SU-DHL-6 (cell line): ENCODE measurements around the gene IPCEF1.
"Not testable (repeated sequence)": the region's sequence is repeated elsewhere in the genome, so short reads cannot be mapped to it uniquely, and the experiment has no call there.

Source experiments
- H2AFZ ChIP-seq: fragments of 200-600 bp; sonication (generic); 2 replicates; pipeline ENCODE4 v1.6.1; 2014; ENCODE audit warnings: low read depth, mild to moderate bottlenecking, moderate library complexity, mixed read lengths, antibody characterized with exemption, low read length; ENCODE audit not compliant: severe bottlenecking
- H3F3A ChIP-seq: fragments of 200-600 bp; shearing (Covaris generic); 2 replicates; pipeline ENCODE4 v1.6.0; 2016; ENCODE audit warnings: antibody characterized with exemption, mild to moderate bottlenecking; ENCODE audit not compliant: insufficient read depth
- H3K27ac ChIP-seq: fragments of 200-600 bp; sonication (generic); 2 replicates; pipeline ENCODE4 v1.5.1; 2016; ENCODE audit warnings: low read depth, mild to moderate bottlenecking, low read length, moderate library complexity, mixed read lengths
- H3K27me3 ChIP-seq: fragments of 200-600 bp; sonication (generic), shearing (Covaris generic); 2 replicates; pipeline ENCODE4 v1.6.0; 2014; ENCODE audit warnings: mild to moderate bottlenecking, low read length
- H3K36me3 ChIP-seq: fragments of 200-600 bp; sonication (generic); 2 replicates; pipeline ENCODE4 v1.6.1; 2014; ENCODE audit warnings: mild to moderate bottlenecking, low read length, mixed read lengths
- H3K4me2 ChIP-seq: fragments of 300-600, 200-600 bp; shearing (Covaris generic), sonication (generic); 2 replicates; pipeline ENCODE4 v1.6.0; 2014; ENCODE audit warnings: low read length, low read depth, mild to moderate bottlenecking; ENCODE audit not compliant: poor library complexity, severe bottlenecking
- H3K4me3 ChIP-seq: fragments of 200-600 bp; sonication (generic); 2 replicates; pipeline ENCODE4 v1.5.1; 2014; ENCODE audit warnings: antibody characterized with exemption, low read length, mild to moderate bottlenecking, mixed read lengths; ENCODE audit not compliant: insufficient read depth, poor library complexity, severe bottlenecking
- H3K79me2 ChIP-seq: fragments of 200-600 bp; sonication (generic); 2 replicates; pipeline ENCODE4 v1.6.1; 2014; ENCODE audit warnings: mild to moderate bottlenecking, low read length, moderate library complexity; ENCODE audit not compliant: insufficient read depth
- H3K9ac ChIP-seq: fragments of 200-600 bp; sonication (generic); 2 replicates; pipeline ENCODE4 v1.7.0; 2014; ENCODE audit warnings: mild to moderate bottlenecking, low read length
- H3K9me2 ChIP-seq: fragments of 200-600 bp; sonication (generic); replicated peaks from 2 replicates; pipeline ENCODE4 v1.6.1; 2014; ENCODE audit warnings: low read length; ENCODE audit not compliant: insufficient read depth
- H3K9me3 ChIP-seq: fragments of 200-600 bp; sonication (generic); 2 replicates; pipeline ENCODE4 v1.6.1; 2014; ENCODE audit warnings: low read length, mixed read lengths; ENCODE audit not compliant: insufficient read depth
- H4K20me1 ChIP-seq: fragments of 200-600 bp; sonication (generic); 2 replicates; pipeline ENCODE4 v1.6.1; 2014; ENCODE audit warnings: low read depth, mild to moderate bottlenecking, antibody characterized with exemption, low read length, moderate library complexity, mixed read lengths
- EZH2phosphoT487 ChIP-seq: fragments of 200-600 bp; sonication (generic), shearing (Covaris generic); conservative IDR thresholded peaks from 2 replicates; pipeline ENCODE4 v1.6.1; 2018; ENCODE audit warnings: mild to moderate bottlenecking, antibody characterized with exemption, low read length, moderate library complexity, mixed read lengths
- TF ChIP-seq, protein P1 (sequence below): fragments of 200-600 bp; sonication (generic); IDR thresholded peaks from one replicate; pipeline ENCODE4 v1.5.1; 2017; ENCODE audit warnings: antibody characterized with exemption, mild to moderate bottlenecking, low read length, moderate library complexity; ENCODE audit not compliant: insufficient read depth, poor library complexity, severe bottlenecking

Gene IPCEF1

DNA sequence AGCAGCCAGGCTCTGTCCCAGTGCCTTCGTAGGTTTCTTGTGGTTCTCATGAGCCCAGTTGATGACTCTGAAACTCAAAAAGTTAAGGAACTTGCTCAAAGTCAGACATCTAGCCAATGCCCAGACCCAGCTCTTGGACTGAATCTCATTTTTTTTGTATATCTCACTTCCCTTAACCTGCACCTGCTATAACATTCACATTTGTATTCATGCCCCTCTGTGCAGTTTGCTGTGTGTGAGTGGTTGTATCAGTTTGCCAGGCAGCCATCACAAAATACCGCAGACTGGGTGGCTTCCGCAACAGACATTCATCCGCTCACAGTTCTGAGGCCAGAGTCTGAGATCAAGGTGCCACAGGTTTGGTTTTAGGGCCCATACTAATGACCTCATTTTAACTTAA, 49.9 kb downstream of the IPCEF1 start:
- TF ChIP-seq, protein P1, sequence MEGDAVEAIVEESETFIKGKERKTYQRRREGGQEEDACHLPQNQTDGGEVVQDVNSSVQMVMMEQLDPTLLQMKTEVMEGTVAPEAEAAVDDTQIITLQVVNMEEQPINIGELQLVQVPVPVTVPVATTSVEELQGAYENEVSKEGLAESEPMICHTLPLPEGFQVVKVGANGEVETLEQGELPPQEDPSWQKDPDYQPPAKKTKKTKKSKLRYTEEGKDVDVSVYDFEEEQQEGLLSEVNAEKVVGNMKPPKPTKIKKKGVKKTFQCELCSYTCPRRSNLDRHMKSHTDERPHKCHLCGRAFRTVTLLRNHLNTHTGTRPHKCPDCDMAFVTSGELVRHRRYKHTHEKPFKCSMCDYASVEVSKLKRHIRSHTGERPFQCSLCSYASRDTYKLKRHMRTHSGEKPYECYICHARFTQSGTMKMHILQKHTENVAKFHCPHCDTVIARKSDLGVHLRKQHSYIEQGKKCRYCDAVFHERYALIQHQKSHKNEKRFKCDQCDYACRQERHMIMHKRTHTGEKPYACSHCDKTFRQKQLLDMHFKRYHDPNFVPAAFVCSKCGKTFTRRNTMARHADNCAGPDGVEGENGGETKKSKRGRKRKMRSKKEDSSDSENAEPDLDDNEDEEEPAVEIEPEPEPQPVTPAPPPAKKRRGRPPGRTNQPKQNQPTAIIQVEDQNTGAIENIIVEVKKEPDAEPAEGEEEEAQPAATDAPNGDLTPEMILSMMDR, result no peak
- TF ChIP-seq EZH2phosphoT487, result no peak
- H3F3A ChIP-seq, result no peaks in the 10 kb centered on the region
- H3K4me2 ChIP-seq, result no peak overlapping the region
- H2AFZ ChIP-seq, result no peak overlapping the region
- H3K79me2 ChIP-seq, result no peaks in the 10 kb centered on the region
- H3K4me3 ChIP-seq, result no peak overlapping the region
- H3K9ac ChIP-seq, result no peak overlapping the region
- no peaks in the 10 kb centered on the region for H3K9me2 ChIP-seq
- no peak overlapping the region for H3K27ac ChIP-seq
- H3K27me3 ChIP-seq, result no peaks in the 10 kb centered on the region
- no peaks in the 10 kb centered on the region for H3K36me3 ChIP-seq
- no peaks in the 10 kb centered on the region for H3K9me3 ChIP-seq
- H4K20me1 ChIP-seq, result no peaks in the 10 kb centered on the region

DNA sequence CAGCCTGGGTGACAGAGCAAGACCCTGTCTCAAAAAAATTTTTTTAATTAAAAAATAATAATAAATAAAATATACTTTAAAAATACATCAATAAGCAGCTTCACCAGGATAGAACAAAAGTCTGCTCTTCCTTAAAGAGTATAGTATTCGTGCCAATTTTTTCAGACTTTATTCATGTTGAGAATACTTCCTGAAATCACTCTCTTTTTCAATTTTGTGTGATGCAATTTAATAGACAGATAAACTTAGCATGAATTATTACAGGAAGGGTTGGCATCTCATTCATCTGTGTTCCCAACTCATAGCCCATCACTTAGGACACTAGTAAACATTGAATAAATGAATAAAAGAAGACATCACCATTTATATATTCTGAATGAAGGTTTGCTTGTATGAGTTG, 52.4 kb downstream of the IPCEF1 start:
- Histone ChIP-seq H3K4me2 (no peak overlapping the region), H3K27me3 (no peaks in the 10 kb centered on the region), H3K9ac (no peak overlapping the region), H3K36me3 (no peaks in the 10 kb centered on the region), H4K20me1 (no peaks in the 10 kb centered on the region), H3K79me2 (no peaks in the 10 kb centered on the region), H2AFZ (no peak overlapping the region), H3K9me2 (no peaks in the 10 kb centered on the region), H3K9me3 (no peaks in the 10 kb centered on the region), H3F3A (no peaks in the 10 kb centered on the region), H3K27ac (no peak overlapping the region), H3K4me3 (no peak overlapping the region)
- TF ChIP-seq EZH2phosphoT487, result no peak
- TF ChIP-seq, protein P1, result no peak

DNA sequence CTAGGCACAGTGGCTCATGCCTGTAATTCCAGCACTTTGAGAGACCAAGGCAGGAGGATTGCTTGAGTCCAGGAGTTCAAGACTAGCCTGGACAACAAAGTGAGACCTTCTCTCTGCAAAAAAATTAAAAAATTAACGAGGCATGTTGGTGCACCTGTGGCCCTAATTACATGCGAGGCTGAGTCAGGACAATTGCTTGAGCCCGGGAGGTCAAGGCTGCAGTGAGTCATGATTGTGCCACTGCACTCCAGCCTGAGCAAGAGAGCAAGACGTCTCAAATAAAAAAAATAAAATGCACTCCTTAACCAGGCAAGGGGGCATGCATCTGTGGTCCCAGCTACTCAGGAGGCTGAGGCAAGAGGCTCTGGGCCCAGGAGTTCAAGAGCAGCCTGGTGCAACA, 53.0 kb downstream of the IPCEF1 start:
- H3K27me3 ChIP-seq, H3K9me2 ChIP-seq, H3K4me2 ChIP-seq, H3K4me3 ChIP-seq, H3K9me3 ChIP-seq, H3K27ac ChIP-seq, H3K79me2 ChIP-seq, H3K36me3 ChIP-seq, H4K20me1 ChIP-seq, H3K9ac ChIP-seq, H2AFZ ChIP-seq, H3F3A ChIP-seq: not testable (repeated sequence)

DNA sequence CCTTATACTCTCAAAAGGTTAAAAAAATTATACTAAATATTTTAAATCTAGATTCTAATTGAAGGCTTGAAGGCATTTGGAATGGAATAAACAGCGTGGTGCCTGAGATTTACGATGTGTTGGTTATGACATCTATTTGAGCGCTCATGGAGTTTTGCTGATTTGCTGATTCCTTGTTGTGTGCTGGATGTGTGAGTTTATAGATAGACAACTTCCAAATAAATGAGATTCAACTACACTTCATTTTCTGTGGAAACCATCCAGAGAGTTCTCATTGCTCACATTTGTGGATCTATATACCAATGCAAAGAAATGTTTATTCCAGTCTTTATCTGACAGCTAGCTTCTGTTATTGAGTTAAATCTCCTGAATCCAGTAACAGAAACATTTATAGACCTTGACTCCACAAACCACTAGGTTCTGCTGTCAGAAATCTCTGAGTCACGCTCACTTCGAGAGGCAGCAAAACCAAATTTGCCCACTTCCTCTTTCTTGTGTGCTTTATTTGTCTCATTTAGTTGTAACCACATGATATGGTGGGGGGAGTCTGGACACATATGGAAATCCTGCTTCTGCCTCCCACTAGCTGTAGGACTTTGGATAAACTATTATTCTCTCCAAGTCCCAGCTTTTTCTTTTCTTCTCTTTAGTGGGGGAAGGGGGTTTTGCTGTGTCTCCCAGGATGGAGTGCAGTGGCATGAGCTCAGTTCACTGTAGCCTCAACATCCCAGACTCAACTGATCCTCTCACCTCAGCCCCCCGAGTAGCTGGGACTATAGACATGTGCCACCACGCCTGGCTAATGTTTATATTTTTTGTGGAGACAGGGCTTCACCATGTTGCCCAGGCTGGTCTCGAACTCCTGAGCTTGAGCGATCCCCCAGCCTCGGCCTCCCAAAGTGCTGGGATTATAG, 54.5 kb downstream of the IPCEF1 start:
- no peaks in the 10 kb centered on the region for H3K9me2 ChIP-seq
- H3K36me3 ChIP-seq, result no peaks in the 10 kb centered on the region
- H3K4me2 ChIP-seq, result peak overlapping the region; percentile 41
- H3K4me3 ChIP-seq, result no peak overlapping the region
- H3K79me2 ChIP-seq, result no peaks in the 10 kb centered on the region
- no peaks in the 10 kb centered on the region for H3K9me3 ChIP-seq
- no peak overlapping the region for H3K9ac ChIP-seq
- H3F3A ChIP-seq, result no peaks in the 10 kb centered on the region
- TF ChIP-seq EZH2phosphoT487, result no peak
- H2AFZ ChIP-seq, result no peak overlapping the region
- H3K27me3 ChIP-seq, result no peaks in the 10 kb centered on the region
- no peaks in the 10 kb centered on the region for H4K20me1 ChIP-seq
- H3K27ac ChIP-seq, result peak overlapping the region; percentile 22; the same call in 1 of the 2 replicates
